ENCODE measurements around the gene SNCAIP.

Gene SNCAIP

DNA sequence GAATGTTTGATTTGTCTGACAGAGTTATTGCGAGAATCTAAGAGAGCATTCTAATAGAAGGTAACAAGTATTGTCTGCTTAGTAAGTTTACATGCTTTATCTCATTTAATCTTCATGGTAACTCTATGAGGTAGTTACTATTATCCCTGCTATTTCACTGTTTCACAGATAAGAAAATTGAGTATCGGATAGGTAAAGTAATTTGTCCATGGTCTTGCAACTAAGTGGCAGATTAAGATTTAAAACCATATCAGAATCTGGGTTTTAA lies 118.2 kb downstream of the SNCAIP start:
- FAIRE-seq, result no peak

DNA sequence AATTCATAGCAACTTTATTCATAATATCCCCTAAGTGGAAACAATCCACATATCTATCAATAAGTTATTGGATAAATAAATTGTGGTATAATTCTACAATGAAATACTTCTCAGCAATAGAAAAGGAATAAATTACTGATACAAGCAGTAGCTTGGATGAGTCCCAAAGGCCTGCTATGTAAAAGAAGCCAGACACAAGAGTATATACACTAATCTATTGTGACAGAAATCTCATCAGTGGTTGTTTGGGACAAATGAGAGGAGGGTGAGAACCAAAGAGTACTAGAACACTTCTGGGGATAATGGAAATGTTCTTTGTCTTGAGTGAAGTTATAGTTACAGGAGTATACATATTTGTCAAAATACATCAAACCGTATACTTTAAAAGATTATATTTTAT lies 119.3 kb downstream of the SNCAIP start:
- FAIRE-seq, result no peak

DNA sequence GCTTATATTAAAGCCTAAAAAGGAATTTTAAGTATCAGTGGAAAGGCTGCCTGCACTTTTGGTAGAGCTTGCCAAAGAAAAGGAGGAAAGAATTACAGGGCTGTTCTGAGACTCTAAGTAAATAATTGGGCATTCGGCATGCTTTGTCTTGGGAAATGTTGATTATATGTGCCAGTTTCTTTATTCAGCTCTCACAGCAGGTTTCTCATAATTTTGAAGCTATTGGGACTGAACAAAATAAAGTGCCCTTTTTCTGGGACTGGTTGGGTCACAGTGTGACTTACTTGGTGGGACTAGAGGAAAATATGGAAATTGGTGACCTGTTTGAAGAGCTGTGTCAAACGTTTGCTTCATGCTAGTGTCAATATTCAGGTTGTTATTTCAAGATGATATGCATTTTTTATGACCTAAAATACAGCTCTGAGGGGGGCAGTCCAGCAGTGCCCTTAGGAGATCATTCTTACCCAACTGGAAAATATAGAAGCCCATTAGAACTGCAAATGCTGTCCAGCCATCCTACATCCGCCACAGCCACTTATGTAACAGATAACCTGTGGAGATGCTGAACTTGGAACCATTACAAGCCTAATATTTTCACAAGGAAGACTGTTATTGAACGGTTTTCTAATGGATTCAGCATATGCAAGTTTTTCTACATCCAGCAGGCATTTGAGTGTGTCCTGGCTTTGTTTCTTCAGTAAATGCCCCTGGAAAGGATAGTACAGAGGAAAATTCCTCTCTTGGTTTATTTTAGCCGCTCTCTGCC lies 122.4 kb downstream of the SNCAIP start:
- no peak for FAIRE-seq

DNA sequence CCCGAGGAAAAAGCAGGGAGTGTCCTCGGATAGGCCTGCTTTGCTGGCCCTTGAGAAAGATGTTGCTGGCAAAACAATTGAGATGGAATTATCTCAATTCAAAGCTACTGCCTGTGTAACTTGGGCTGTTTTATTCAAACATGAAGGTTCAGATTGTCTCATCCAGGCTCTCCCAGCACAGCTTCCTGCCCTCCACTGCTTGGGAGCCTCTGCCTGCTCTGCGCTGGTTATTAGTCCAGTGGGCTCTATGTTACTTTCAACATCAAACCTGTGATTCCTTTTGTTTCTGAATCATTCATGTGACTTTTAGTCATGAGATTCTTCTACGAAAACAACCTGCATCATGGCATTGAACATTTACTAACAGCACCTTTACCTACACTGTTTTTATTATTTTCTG lies 123.2 kb downstream of the SNCAIP start:
- FAIRE-seq, result no peak

DNA sequence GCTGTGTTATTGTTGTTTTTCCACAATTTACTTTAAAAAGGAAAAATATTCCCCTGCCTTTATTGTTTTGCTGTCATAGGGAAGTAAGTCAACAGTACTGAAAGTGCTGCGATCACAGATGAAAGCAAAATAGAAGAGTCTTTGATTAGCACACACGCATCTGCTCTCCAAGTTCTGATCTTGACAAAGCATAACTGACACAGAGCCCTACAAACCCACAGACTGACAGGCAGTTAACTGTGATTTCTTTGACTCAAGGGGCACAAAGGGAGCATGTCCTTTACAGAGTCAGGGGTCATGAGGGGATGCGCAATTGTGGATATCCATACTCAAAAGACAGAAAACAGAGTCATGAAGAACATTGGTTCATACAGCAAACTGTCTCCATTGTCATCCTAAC lies 123.7 kb downstream of the SNCAIP start:
- FAIRE-seq, result no peak

DNA sequence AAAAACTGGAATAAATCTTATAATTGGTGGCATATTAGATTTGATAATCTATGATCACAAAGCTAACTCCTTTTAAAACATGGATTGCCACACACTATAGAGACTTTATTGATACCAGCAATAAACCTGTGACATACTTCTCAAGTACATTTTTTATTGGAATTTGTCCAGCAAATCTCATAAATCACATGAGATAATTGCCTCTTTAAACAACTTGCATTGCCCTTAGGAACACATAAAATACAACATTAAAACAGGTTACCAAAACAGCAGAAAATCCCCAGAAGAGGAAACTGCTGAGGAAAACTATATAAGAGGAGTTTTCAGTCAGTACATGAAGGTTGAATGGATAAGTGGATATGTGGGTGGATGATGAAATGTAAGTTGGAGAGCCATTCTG lies 124.6 kb downstream of the SNCAIP start:
- FAIRE-seq, result no peak

DNA sequence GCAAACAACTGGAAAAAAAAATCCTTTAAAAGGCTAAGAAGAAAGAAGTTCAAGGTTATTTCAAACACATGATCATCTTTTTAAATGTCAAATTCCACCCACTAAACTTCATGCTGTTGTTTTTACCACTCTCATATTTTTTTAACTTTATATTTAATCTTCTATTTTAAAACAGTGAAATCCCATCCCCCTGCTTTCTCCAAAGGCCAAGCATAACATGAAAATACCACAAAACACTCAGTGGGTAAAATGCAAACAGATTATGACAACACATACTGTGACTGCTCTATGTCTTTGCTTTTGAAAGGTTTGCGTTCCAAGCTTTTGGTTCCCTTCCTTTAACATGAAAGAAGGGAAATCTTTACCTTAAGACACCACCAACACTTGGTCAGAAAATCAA lies 127.6 kb downstream of the SNCAIP start:
- FAIRE-seq, result no peak

DNA sequence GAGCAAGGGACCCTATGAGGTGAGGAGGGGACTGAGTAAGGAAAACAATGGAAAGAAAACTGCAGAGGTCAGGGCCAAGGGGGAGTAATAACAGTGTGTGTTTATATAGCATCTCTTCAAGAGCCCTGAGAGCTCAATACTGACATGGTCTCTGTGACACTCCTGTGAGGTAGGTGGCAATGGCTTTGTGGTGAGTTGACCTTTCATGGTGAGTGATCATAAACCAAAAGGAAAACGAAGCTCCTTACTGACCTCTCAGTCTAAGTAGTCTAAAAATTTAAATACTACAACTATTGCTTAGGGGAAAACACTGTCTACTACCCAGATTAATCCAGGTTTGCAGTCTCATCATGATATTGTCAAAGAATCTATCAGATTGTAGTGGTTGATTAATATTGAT lies 130.9 kb downstream of the SNCAIP start:
- FAIRE-seq, result no peak

DNA sequence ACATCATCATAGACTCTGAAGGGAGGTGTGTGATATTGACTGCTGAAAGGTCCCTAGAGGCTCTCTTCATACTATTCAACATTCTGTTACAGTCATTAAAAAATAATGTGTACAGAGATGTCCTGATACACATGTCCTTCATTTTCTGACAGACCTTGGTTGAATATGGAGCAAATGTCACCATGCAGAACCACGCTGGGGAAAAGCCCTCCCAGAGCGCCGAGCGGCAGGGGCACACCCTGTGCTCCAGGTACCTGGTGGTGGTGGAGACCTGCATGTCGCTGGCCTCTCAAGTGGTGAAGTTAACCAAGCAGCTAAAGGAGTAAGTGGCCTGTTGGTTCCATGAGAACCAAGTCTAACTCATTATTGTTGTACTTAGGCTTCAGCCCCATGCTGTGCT lies 132.4 kb downstream of the SNCAIP start:
- no peak for FAIRE-seq

DNA sequence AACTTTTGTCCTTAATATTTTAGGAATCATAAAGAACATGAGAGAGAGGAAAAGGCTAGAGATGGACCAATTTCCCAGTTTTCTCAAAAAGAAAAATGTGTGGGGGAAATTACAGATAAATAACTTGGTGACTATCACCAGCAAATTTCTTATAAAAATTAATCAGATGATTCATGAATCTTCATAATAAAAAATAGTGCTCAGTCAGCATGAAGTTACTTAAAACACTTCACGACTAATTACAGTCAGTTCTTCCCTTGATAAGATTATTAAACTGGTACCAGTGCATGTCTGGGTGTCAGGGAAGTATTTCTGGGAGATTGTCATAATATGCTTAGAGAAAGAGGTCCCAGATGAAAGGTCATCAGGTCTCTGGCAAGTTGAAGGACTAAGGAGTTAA lies 133.0 kb downstream of the SNCAIP start:
- FAIRE-seq, result no peak

DNA sequence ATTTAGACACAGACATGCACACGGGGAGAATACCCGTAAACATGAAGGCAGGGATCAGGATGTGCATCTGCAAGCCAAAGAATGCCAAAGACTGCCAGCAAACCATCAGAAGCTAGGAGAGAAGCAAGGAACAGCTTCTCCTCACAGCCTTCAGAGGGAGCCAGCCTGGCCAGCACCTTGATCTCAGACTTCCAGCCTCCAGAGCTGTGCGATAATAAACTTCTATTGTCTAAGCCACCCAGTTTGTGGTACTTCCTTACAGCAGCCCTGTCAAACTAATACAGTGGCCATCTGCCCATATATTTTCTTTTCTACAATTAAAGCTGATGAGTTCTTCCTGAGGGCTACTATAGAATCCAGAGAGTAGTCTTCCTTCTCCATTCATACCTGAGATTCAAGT lies 135.0 kb downstream of the SNCAIP start:
- FAIRE-seq, result no peak

DNA sequence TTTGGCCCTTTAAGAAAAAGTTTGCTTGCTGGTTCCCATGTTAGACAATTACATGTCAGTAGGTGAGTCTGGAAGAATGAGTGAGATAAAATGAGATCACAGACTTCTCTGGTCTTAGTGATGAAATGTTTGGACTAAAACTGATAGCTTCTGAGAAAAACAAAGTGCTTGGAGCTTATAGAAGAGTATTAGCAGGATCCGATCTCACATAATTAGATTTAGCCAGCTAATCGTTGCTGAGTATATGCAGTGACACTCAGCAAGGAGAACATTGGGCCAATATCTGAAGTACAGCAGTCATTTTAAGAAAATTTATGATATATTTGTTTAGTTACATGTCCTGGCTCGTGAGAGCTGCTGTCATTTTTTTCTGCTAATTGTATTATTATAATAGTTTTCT lies 135.8 kb downstream of the SNCAIP start:
- no peak for FAIRE-seq

DNA sequence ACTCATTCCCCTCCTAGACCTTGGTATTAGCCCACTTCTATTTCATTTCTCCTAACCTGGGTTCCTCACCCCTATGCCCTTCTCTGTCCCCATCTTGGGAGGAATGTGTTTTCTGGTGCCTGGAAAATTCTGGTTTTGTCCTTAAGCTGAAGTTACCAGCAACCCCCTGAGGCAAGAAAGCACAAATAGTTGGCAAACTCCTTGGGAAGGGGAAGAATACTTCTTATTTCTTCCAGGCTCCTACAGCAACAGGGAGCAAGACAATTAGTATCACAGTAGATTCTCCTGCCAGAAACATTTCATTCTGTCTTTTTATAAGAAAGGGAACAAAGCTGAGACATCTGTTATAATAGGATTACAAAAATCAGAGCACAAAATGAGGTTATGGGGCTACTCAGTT lies 142.5 kb downstream of the SNCAIP start:
- no peak for FAIRE-seq

DNA sequence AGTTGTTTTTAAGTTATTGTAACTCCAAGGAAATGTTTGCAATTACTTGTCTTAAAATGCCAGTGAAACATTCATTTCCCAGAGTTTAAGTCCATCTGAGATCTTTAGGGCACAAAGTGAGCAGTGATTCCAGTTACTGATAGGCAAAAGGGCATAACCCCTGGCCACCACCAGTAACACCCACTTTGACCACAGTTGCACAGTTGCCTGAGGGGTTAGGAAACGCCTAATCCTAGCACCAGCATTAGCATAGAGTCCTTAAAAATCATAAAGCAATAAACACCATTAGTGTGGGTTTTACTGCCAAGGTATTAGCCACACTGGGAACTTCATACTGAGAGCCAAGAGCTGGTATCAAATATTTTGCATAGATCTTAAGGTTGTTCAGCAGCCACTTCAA lies 143.9 kb downstream of the SNCAIP start:
- no peak for FAIRE-seq

DNA sequence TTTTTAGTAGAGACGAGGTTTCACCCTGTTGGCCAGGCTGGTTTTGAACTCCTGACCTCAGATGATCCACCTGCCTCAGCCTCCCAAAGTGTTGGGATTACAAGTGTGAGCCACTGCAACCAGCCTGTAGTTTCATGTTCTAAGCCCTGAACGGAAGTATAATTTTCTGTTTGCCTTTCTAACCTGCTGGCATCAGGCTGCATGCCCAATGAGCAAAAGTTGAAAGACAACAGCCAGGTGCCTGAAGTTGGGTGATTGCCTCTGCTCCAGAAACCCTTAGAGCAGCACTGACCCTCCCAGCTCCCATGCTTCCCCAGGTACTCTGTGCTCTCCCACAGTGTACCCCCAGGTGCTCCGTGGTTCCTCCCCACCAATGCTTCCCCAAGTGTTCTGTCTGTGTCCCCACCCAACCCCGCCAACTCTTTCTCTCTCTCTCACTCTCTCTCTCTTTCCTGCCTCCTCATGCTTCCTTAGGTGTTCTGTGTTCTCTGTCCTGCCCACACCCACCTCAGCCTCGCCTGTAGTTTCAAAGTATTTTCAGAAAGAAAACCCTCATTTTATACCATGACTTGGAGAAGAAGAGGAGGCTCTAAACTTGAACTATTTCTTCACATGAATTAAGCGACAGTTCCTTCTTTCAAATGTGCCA lies 145.3 kb downstream of the SNCAIP start:
- no peak for FAIRE-seq

DNA sequence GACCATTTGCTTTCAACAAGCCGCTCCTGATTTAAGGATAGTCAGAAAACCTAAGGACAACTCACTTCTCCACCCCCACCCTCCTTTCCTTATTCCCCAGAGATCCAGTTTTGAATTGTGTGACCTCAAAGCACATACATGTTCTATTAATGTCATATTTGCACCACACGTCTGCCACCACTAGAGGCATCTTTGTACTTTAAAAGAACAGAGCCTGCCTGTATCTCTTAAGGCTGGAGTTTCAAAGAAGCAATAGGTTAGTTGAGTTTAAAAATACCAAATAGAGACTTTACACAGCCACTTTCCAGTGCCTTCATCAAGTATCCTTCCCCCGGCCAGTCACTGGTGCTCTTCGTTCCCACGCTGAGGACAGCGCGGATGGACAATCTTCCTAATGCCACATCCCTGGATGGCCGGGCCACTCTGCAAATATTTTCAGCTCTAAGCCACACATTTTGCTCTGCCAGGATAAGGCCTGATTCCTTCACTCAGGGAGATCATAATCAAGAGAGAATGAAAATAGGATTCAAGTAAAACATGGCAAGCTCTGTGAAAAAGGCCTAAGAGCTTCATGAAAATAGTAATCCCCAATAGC lies 146.3 kb downstream of the SNCAIP start:
- FAIRE-seq, result no peak

DNA sequence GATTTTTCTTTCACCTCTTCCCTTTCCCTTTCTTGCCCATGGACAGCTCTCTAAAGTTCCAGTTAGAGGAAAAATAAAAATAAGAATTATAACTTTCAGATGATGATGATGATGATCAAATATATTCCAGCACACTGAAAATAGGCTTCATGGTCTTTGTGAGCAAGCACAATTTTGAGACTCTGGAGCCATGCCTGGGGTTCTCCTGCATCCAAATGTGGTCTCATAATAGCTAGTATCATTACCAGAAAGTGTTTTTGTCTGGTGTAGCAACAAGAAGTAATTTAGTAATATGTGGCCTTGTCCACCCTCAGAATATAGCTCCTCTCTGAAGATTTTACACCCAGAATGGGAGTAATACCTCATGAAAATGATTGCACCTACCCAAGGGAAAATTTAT lies 150.4 kb downstream of the SNCAIP start:
- FAIRE-seq, result no peak

DNA sequence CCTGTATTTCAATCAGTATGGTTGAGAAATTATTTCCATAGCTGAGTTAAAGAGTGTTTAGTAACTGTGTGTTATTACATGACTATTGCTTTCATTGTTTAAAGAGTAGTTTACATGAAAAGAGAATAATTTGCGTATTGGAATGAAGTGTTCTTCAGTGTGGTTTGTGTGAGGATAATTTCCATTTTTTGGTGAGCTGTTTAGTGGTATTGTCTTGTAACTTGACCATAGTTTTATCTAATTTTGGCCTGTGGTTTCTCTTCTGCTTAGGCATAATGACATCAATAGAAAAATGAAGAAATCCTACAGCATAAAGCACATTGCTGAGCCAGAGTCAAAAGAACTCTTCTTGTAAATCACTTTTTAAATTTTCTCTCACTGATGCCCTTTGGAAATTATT lies 151.2 kb downstream of the SNCAIP start:
- no peak for FAIRE-seq

DNA sequence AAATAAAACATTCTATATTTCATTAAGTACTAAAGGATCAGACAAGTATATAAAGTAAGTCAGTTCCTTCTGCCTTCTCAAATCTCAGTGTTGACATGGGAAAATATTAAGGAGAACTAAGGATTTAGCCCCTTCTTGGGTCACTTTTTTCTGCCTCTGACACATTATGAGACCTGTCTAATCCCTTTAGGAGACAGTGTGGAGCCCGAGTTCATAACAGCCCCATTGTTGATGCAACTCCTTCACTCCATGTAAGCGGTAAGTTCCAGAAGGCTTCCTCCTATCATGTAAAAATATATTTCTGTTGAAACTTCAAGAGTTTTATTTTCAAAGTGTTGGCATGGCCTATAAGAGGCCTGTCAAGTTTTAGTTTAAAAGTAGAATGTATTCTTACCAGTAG lies 152.2 kb downstream of the SNCAIP start:
- FAIRE-seq, result no peak

DNA sequence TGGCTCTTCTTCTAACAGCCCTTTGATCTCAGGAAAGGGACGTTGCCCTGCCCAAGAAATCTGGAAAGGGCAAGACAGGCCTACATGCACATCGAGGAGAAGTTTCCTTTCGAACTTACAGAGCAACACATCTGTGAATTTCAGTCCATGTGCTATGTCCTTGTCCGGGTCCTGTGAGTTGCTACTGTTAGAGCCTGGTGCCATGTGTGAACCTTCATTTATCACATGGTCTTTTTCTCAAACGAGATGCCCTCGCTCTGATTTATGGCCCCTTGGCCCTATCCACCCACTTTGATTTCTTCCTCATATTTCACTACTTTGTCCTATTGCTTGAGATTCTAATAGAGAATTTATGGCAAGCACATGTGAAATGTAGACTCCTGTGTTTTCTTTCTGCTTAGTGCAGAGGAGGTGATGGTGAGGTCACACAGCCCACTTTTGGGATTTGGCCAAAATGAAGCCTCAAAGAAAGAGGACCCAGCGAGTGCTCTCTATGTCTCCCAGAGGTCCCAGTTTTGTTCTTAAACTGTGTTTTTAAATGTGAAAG lies 153.1 kb downstream of the SNCAIP start:
- no peak for FAIRE-seq

DNA sequence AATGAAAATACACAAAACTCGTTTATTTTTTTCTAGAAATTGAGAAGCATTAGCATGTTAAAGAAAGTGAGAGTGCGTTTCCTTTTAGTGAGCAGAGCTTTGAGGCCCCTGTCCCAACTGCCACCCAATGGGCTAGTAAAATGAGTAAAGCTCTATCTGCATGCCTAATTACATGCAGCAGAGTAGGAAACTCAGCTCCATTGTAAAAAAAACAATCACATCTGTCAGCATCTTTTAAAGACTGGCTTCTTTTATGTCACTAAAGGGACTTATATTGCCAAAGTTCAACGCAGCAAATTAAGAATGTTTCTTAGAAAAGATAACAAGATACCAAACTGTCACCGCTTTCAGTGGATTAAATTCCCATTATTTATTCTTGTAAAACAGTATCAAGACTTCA lies 154.0 kb downstream of the SNCAIP start:
- no peak for FAIRE-seq

DNA sequence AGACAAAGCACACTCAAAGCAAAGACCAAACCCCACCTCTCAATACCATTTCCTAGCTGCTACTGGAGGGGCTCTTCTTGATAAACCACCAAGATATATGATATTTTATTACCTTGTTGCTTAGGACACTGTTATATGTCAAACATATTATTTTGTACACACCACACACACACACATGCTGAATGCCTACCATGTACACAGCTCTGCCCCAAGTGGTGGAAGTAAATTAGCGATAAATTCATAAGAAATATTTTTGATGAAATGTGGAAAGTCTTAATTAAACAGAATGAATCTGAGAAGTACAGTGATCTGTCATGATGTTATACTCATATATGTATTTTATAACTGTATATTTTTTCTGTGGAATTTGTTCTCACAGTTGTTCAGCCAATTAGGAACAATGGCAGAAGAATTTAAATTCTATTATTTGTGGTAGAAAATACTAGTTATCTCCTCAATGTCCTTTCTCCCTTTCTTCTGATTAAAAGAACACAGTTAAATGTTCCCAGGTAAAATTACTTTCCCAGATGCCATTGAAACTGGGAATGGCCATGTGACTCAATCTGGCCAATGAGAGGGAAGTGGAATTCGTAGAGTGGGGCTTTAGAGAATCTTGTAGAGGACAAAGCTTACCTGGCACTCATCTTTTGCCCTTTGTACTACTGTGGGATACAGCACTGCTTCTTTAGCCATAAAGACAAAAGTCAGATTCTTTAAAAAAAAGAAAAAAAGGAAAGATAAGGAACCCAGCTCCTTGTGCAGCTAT lies 156.5 kb downstream of the SNCAIP start:
- no peak for FAIRE-seq

DNA sequence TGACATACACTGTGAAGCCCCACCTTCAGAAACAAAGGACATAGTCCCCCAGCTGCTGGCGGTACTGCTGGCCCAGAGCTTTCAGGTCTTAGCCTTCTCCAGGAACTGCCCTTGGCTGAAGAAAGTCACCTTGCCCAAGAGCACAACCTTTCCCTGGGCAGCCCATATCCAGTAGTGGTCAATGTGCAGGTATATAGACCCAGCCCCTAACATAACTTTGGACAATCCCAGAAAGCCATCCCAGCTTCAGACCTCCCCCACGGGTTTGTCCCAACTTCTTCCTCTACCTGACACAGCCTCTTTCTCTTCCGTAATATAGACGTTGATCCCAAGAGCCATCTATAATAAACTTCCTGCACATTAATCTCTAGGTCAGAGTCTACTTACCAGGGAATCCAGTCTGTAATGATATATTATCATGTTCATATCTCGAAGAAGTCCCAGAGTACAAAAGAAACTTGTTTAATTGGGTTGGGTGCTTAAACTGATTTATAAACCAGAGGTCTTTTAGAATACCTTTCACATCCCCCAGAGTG lies 157.4 kb downstream of the SNCAIP start:
- FAIRE-seq, result no peak

DNA sequence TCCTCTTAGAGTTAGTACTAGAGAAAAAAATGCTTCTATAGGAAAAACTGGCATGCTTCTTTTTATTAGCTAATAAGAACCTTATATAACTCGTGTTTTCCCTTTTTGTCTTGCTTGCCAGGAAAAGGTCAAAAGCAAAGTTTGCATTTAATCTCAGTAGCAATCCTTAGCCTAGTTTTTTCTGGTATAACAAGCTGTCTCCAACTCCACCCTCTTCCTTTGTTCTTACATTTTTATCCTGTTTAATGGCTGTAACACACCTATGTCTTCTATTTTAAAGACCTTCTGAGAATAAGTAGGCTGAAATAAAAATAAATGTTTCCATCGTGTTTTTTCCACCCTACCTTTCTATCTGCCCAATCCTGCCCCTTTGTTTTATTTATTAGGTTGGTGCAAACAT lies 158.3 kb downstream of the SNCAIP start:
- FAIRE-seq, result no peak

All from G401.6 (cell line).